HG03196 (cell line): ENCODE data around the gene NFIA.

Source experiments
- ATAC-seq: cut with Tn5 transposase; IDR thresholded peaks from one replicate; pipeline ENCODE4 v1.9.1; 2021; ENCODE audit not compliant: unreplicated experiment

Gene NFIA

GRCh38 chr1:61098906-61099437 is 16.6 kb downstream of the NFIA start:
- ATAC-seq, result no peak

- no peak for ATAC-seq
These were observed 18.2 kb downstream of the NFIA start for GRCh38 chr1:61100578-61100977.

GRCh38 chr1:61101536-61101935 is 19.2 kb downstream of the NFIA start:
- no peak for ATAC-seq

GRCh38 chr1:61102041-61102440 is 19.7 kb downstream of the NFIA start:
- ATAC-seq, result no peak

- no peak for ATAC-seq
These were observed 20.3 kb downstream of the NFIA start for GRCh38 chr1:61102621-61103020.

GRCh38 chr1:61104220-61104671 is 21.9 kb downstream of the NFIA start:
- no peak for ATAC-seq

GRCh38 chr1:61107638-61108037 is 25.3 kb downstream of the NFIA start:
- no peak for ATAC-seq

GRCh38 chr1:61109158-61109557 is 26.8 kb downstream of the NFIA start:
- ATAC-seq, result no peak

GRCh38 chr1:61109910-61110309 is 27.5 kb downstream of the NFIA start:
- no peak for ATAC-seq

- ATAC-seq, result no peak
These were observed 28.2 kb downstream of the NFIA start for GRCh38 chr1:61110554-61110953.

- ATAC-seq, result no peak
These were observed 29.0 kb downstream of the NFIA start for GRCh38 chr1:61111084-61112004.

GRCh38 chr1:61114178-61114870 is 32.0 kb downstream of the NFIA start:
- no peak for ATAC-seq

GRCh38 chr1:61115436-61115835 is 33.1 kb downstream of the NFIA start:
- no peak for ATAC-seq

GRCh38 chr1:61116421-61116820 is 34.1 kb downstream of the NFIA start:
- ATAC-seq, result no peak

- no peak for ATAC-seq
These were observed 34.9 kb downstream of the NFIA start for GRCh38 chr1:61117283-61117682.

- ATAC-seq, result no peak
These were observed 36.7 kb downstream of the NFIA start for GRCh38 chr1:61119085-61119484.

GRCh38 chr1:61120246-61120840 is 38.0 kb downstream of the NFIA start:
- no peak for ATAC-seq

- ATAC-seq, result no peak
These were observed 38.6 kb downstream of the NFIA start for GRCh38 chr1:61120998-61121397.

- ATAC-seq, result no peak
These were observed 39.3 kb downstream of the NFIA start for GRCh38 chr1:61121631-61122030.

GRCh38 chr1:61122389-61122788 is 40.0 kb downstream of the NFIA start:
- ATAC-seq, result no peak

GRCh38 chr1:61123326-61123725 is 41.0 kb downstream of the NFIA start:
- ATAC-seq, result no peak
